Measurements from ENCODE around the gene SLC35F5.
"Not testable (repeated sequence)": the region's sequence is repeated elsewhere in the genome, so short reads cannot be mapped to it uniquely, and the experiment has no call there.

Gene SLC35F5

DNA sequence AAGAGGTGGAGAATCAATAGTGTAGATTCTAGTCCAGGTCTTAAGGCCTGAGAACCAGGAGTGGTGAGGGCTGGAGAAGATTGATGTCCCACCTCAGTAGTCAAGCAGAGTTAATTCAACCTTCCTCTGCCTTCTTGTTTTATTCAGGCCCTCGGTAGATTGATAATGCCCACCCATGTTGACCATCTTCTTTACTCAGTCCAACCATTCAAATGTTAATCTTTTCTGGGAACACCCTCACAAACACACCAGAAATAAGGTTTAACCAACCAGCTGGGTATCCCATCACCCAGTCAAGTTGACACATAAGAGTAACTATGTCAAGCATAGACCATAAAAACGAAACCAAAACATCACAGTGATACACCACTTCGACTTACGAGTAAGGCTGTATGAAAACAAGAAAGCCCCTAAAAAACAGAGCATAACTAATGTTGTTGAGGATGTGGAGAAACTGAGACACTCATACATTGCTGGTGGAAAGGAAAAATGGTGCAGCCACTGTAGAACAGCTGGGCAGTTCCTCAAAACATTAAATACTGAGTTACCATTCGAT, 57.5 kb downstream of the SLC35F5 start:
- no peaks in the 10 kb centered on the region for H3K36me3 ChIP-seq (ENCODE audit: control insufficient read depth, insufficient read depth, low read length)
- no peaks in the 10 kb centered on the region for H3K4me1 ChIP-seq (ENCODE audit: control insufficient read depth, insufficient read depth, low read length, poor library complexity, severe bottlenecking)
- no peak overlapping the region for H3K4me3 ChIP-seq (ENCODE audit: insufficient read depth, low read depth, low read length, poor library complexity, severe bottlenecking)
- DNase-seq, result no peak
- no peaks in the 10 kb centered on the region for H3K27me3 ChIP-seq (replicated peaks; ENCODE audit: control insufficient read depth, insufficient read depth, low read length, poor library complexity, severe bottlenecking)
- no peak overlapping the region for H3K27ac ChIP-seq (ENCODE audit: insufficient read depth, low read length, poor library complexity, severe bottlenecking)
- no peaks in the 10 kb centered on the region for H3K9me3 ChIP-seq (ENCODE audit: control insufficient read depth, low read length)

GRCh38 chr2:113698251-113698650, 58.2 kb downstream of the SLC35F5 start:
- H3K9me3 ChIP-seq (ENCODE audit: control insufficient read depth, low read length); H3K27me3 ChIP-seq (replicated peaks; ENCODE audit: control insufficient read depth, insufficient read depth, low read length, poor library complexity, severe bottlenecking); DNase-seq; H3K36me3 ChIP-seq (ENCODE audit: control insufficient read depth, insufficient read depth, low read length); H3K4me3 ChIP-seq (ENCODE audit: insufficient read depth, low read depth, low read length, poor library complexity, severe bottlenecking); H3K27ac ChIP-seq (ENCODE audit: insufficient read depth, low read length, poor library complexity, severe bottlenecking); H3K4me1 ChIP-seq (ENCODE audit: control insufficient read depth, insufficient read depth, low read length, poor library complexity, severe bottlenecking): not testable (repeated sequence)

GRCh38 chr2:113697516-113697915, 58.9 kb downstream of the SLC35F5 start:
- Histone ChIP-seq H3K27ac (ENCODE audit: insufficient read depth, low read length, poor library complexity, severe bottlenecking) (no peak overlapping the region), H3K36me3 (ENCODE audit: control insufficient read depth, insufficient read depth, low read length) (no peaks in the 10 kb centered on the region), H3K4me1 (ENCODE audit: control insufficient read depth, insufficient read depth, low read length, poor library complexity, severe bottlenecking) (peaks cover 10% of the 10 kb centered on the region), H3K9me3 (ENCODE audit: control insufficient read depth, low read length) (no peaks in the 10 kb centered on the region), H3K27me3 (replicated peaks; ENCODE audit: control insufficient read depth, insufficient read depth, low read length, poor library complexity, severe bottlenecking) (no peaks in the 10 kb centered on the region), H3K4me3 (ENCODE audit: insufficient read depth, low read depth, low read length, poor library complexity, severe bottlenecking) (no peak overlapping the region)
- DNase-seq, result no peak

- Histone ChIP-seq H3K4me3 (ENCODE audit: insufficient read depth, low read depth, low read length, poor library complexity, severe bottlenecking) (no peak overlapping the region), H3K4me1 (ENCODE audit: control insufficient read depth, insufficient read depth, low read length, poor library complexity, severe bottlenecking) (peaks cover 11% of the 10 kb centered on the region), H3K27ac (ENCODE audit: insufficient read depth, low read length, poor library complexity, severe bottlenecking) (no peak overlapping the region), H3K36me3 (ENCODE audit: control insufficient read depth, insufficient read depth, low read length) (no peaks in the 10 kb centered on the region), H3K27me3 (replicated peaks; ENCODE audit: control insufficient read depth, insufficient read depth, low read length, poor library complexity, severe bottlenecking) (no peaks in the 10 kb centered on the region), H3K9me3 (ENCODE audit: control insufficient read depth, low read length) (no peaks in the 10 kb centered on the region)
- no peak for DNase-seq
Measured at GRCh38 chr2:113694438-113694837, 62.0 kb downstream of the SLC35F5 start.

GRCh38 chr2:113692698-113693428, 63.6 kb downstream of the SLC35F5 start:
- no peaks in the 10 kb centered on the region for H3K36me3 ChIP-seq (ENCODE audit: control insufficient read depth, insufficient read depth, low read length)
- H3K4me1 ChIP-seq (ENCODE audit: control insufficient read depth, insufficient read depth, low read length, poor library complexity, severe bottlenecking), result peaks cover 11% of the 10 kb centered on the region
- H3K9me3 ChIP-seq (ENCODE audit: control insufficient read depth, low read length), result no peaks in the 10 kb centered on the region
- peak overlapping the region; percentile 18 for H3K4me3 ChIP-seq (ENCODE audit: insufficient read depth, low read depth, low read length, poor library complexity, severe bottlenecking)
- H3K27me3 ChIP-seq (replicated peaks; ENCODE audit: control insufficient read depth, insufficient read depth, low read length, poor library complexity, severe bottlenecking), result no peaks in the 10 kb centered on the region
- no peak overlapping the region for H3K27ac ChIP-seq (ENCODE audit: insufficient read depth, low read length, poor library complexity, severe bottlenecking)
- DNase-seq, result no peak

- not testable (repeated sequence) for DNase-seq; H3K27me3 ChIP-seq (replicated peaks; ENCODE audit: control insufficient read depth, insufficient read depth, low read length, poor library complexity, severe bottlenecking)
Measured at GRCh38 chr2:113690871-113691270, 65.6 kb downstream of the SLC35F5 start.

DNA sequence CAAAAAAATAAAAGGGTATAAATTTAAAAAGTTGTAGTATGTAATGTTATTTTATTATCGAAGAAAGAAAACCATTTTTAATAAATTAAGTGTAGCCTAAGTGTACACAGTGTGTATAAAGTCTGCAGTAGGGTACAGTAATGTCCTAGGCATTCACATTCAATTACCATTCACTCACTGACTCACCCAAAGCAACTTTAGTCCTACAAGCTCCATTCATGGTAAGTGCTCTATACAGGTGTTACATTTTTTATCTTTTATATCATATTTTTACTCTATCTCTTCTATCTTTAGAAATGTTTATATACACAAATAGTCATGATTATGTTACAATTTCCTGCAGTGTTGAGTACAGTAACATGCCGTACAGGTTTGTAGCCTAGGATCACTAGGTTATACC, 69.9 kb downstream of the SLC35F5 start:
- Histone ChIP-seq H3K36me3 (ENCODE audit: control insufficient read depth, insufficient read depth, low read length) (no peaks in the 10 kb centered on the region), H3K9me3 (ENCODE audit: control insufficient read depth, low read length) (no peaks in the 10 kb centered on the region), H3K4me1 (ENCODE audit: control insufficient read depth, insufficient read depth, low read length, poor library complexity, severe bottlenecking) (no peaks in the 10 kb centered on the region), H3K4me3 (ENCODE audit: insufficient read depth, low read depth, low read length, poor library complexity, severe bottlenecking) (no peak overlapping the region), H3K27ac (ENCODE audit: insufficient read depth, low read length, poor library complexity, severe bottlenecking) (no peak overlapping the region), H3K27me3 (replicated peaks; ENCODE audit: control insufficient read depth, insufficient read depth, low read length, poor library complexity, severe bottlenecking) (no peaks in the 10 kb centered on the region)
- no peak for DNase-seq

More at GRCh38 chr2:113690871-113691270, 65.6 kb downstream of the SLC35F5 start:
- H3K4me1 ChIP-seq (ENCODE audit: control insufficient read depth, insufficient read depth, low read length, poor library complexity, severe bottlenecking), result peaks cover 11% of the 10 kb centered on the region
- not testable (repeated sequence) for H3K27ac ChIP-seq (ENCODE audit: insufficient read depth, low read length, poor library complexity, severe bottlenecking); H3K4me3 ChIP-seq (ENCODE audit: insufficient read depth, low read depth, low read length, poor library complexity, severe bottlenecking); H3K9me3 ChIP-seq (ENCODE audit: control insufficient read depth, low read length); H3K36me3 ChIP-seq (ENCODE audit: control insufficient read depth, insufficient read depth, low read length)

DNA sequence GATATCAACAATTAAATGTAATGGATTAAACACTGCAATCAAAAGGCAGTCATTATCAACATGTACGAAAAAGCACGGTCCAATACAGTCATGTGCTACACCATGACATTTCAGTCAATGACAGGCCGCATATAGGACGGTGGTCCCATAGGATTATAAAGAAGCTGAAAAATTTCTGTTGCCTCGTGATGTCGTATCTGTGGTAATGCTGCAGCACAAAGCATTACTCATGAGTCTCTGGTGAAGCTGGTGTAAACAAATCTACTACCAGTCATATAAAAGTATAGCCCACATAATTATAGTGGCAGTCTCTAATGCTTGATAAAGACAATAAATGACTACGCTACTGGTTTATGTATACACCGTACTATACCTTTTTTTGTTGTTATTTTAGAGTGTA, 71.0 kb downstream of the SLC35F5 start:
- no peaks in the 10 kb centered on the region for H3K36me3 ChIP-seq (ENCODE audit: control insufficient read depth, insufficient read depth, low read length)
- no peak overlapping the region for H3K4me3 ChIP-seq (ENCODE audit: insufficient read depth, low read depth, low read length, poor library complexity, severe bottlenecking)
- H3K4me1 ChIP-seq (ENCODE audit: control insufficient read depth, insufficient read depth, low read length, poor library complexity, severe bottlenecking), result no peaks in the 10 kb centered on the region
- H3K9me3 ChIP-seq (ENCODE audit: control insufficient read depth, low read length), result no peaks in the 10 kb centered on the region
- no peak for DNase-seq
- H3K27me3 ChIP-seq (replicated peaks; ENCODE audit: control insufficient read depth, insufficient read depth, low read length, poor library complexity, severe bottlenecking), result no peaks in the 10 kb centered on the region
- H3K27ac ChIP-seq (ENCODE audit: insufficient read depth, low read length, poor library complexity, severe bottlenecking), result no peak overlapping the region

DNA sequence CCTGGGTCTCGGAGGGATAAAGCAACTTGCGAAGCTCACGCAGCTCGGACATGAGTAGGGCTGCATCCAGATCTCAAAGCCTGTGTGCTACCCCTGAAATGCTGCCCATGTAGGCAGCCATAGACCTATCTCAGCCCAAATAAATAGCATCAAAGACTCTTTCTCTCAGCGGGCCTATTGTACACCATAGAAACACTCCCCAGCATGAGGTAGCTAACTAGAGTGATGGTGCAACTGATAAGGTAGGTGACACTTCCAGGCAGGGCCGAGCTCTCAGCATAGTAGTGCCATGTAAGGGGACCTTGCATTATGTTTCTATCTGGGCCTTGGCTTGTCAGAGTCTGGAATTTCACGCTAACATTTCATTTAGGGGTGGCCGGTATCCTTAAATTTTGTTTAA, 77.0 kb downstream of the SLC35F5 start:
- no peak overlapping the region for H3K27ac ChIP-seq (ENCODE audit: insufficient read depth, low read length, poor library complexity, severe bottlenecking)
- no peak overlapping the region for H3K4me3 ChIP-seq (ENCODE audit: insufficient read depth, low read depth, low read length, poor library complexity, severe bottlenecking)
- no peaks in the 10 kb centered on the region for H3K36me3 ChIP-seq (ENCODE audit: control insufficient read depth, insufficient read depth, low read length)
- no peak for DNase-seq
- H3K27me3 ChIP-seq (replicated peaks; ENCODE audit: control insufficient read depth, insufficient read depth, low read length, poor library complexity, severe bottlenecking), result no peaks in the 10 kb centered on the region
- H3K4me1 ChIP-seq (ENCODE audit: control insufficient read depth, insufficient read depth, low read length, poor library complexity, severe bottlenecking), result no peaks in the 10 kb centered on the region
- no peaks in the 10 kb centered on the region for H3K9me3 ChIP-seq (ENCODE audit: control insufficient read depth, low read length)

- H3K4me1 ChIP-seq (ENCODE audit: control insufficient read depth, insufficient read depth, low read length, poor library complexity, severe bottlenecking), result no peaks in the 10 kb centered on the region
Measured at GRCh38 chr2:113677330-113677729, 79.1 kb downstream of the SLC35F5 start.

More at GRCh38 chr2:113677330-113677729, 79.1 kb downstream of the SLC35F5 start:
- no peak for DNase-seq
- H3K36me3 ChIP-seq (ENCODE audit: control insufficient read depth, insufficient read depth, low read length), result no peaks in the 10 kb centered on the region
- no peak overlapping the region for H3K27ac ChIP-seq (ENCODE audit: insufficient read depth, low read length, poor library complexity, severe bottlenecking)
- H3K9me3 ChIP-seq (ENCODE audit: control insufficient read depth, low read length), result no peaks in the 10 kb centered on the region
- H3K4me3 ChIP-seq (ENCODE audit: insufficient read depth, low read depth, low read length, poor library complexity, severe bottlenecking), result no peak overlapping the region
- no peaks in the 10 kb centered on the region for H3K27me3 ChIP-seq (replicated peaks; ENCODE audit: control insufficient read depth, insufficient read depth, low read length, poor library complexity, severe bottlenecking)
